Heart right ventricle (tissue), 16 donors: Measurements from ENCODE around the gene CGNL1. TPM values are rescaled to one million over a fixed set of nuclear protein-coding genes. Genes with fewer than 3 reads are reported as not detected.

ENCODE experiments used
- ATAC-seq, 8 donors: fragments of 200-7000 bp; cut with Tn5 transposase; one replicate each; pipeline ENCODE4 v1.9.1; 2020; ENCODE audit warnings: mild to moderate bottlenecking in 8 of 8, moderate library complexity in 8 of 8, moderate number of reproducible peaks in 1 of 8
- DNase-seq, 2 donors: peaks; one replicate each; pipeline ENCODE4 v3.0.0-alpha.2; 2020
- H3K27ac ChIP-seq, 10 donors: fragments of 200-600 bp; sonication (generic) in 2 of 10; one replicate each; pipeline versions ENCODE4 v1.5.0 to v1.8.0; 2020 to 2022; ENCODE audit warnings: mild to moderate bottlenecking in 3 of 10
- H3K27me3 ChIP-seq, 7 donors: fragments of 200-600 bp; one replicate each; pipeline ENCODE4 v1.8.0; 2021 to 2022; ENCODE audit warnings: mild to moderate bottlenecking in 2 of 7
- H3K36me3 ChIP-seq, 9 donors: fragments of 200-600 bp; sonication (generic) in 1 of 9; one replicate each; pipeline versions ENCODE4 v1.5.0 to v1.8.0; 2020 to 2022; ENCODE audit warnings: mild to moderate bottlenecking in 2 of 9
- H3K4me1 ChIP-seq, 9 donors: fragments of 200-600 bp; sonication (generic) in 1 of 9; one replicate each; pipeline versions ENCODE4 v1.5.0 to v1.8.0; 2020 to 2022; ENCODE audit warnings: mild to moderate bottlenecking in 4 of 9
- H3K4me3 ChIP-seq, 10 donors: fragments of 200-600 bp; sonication (generic) in 2 of 10; one replicate each; pipeline versions ENCODE4 v1.5.0 to v1.8.0; 2020 to 2022; ENCODE audit warnings: mild to moderate bottlenecking in 7 of 10, moderate library complexity in 2 of 10
- H3K9me3 ChIP-seq, 11 donors: fragments of 200-600 bp in 10 of 11; sonication (generic) in 2 of 11; one replicate each; pipeline versions ENCODE4 v1.5.0 to v1.8.0; 2013 to 2022; ENCODE audit warnings: mild to moderate bottlenecking in 2 of 11, control low read depth in 1 of 11, moderate library complexity in 1 of 11
- CTCF ChIP-seq, 9 donors: fragments of 200-600 bp; sonication (generic) in 2 of 9; IDR thresholded peaks; one replicate each; pipeline versions ENCODE4 v1.5.0 to v1.8.0; 2021 to 2022; ENCODE audit warnings: antibody characterized with exemption in 9 of 9, mild to moderate bottlenecking in 5 of 9, moderate library complexity in 1 of 9
- WGBS, 2 donors: extraction: QIAGEN DNeasy Blood & Tissue Kit; methylation state at CpG; one replicate each; pipeline ENCODE4 v1.1.7; 2013; ENCODE audit warnings: inconsistent platforms in 1 of 2; 5-methylcytosine and 5-hydroxymethylcytosine counted together
- intact Hi-C, 10 donors: fragments of 100-400 bp; cut with DNase I; formaldehyde crosslinking; loops; one replicate each; pipeline versions ENCODE4 v1.11.1 to v1.14.2; 2022
- polyA plus RNA-seq, 2 donors: library from polyadenylated mRNA; stranded (reverse); fragments of 200-250 nt; gene quantifications; one replicate each; pipeline ENCODE4 v1.2.3, GENCODE V29; 2013
- total RNA-seq, 10 donors: library from RNA; stranded (reverse); fragmentation: NEBNext Ultra II Directional in 3 of 10; extraction: Animal tissue kit (Norgen Biotek cat#: 25700) in 3 of 10; gene quantifications; one replicate each; pipeline versions ENCODE4 v1.2.1 to v1.2.4, GENCODE V29; 2021 to 2023
- donor health status: Arrhythmogenic right ventricular cardiomyopathy.
- donor health status: ischemic (EF 13 %, LVEDD 7.1; RV severe dilation, severe dysfunction).
- donor health status: healthy with polysubstance abuse.
- donor health status: DM: no; HTN: yes; CAD: no.
- donor health status: DM: no; HTN: no; CAD: no.
- donor health status: ischemic (EF 25% LVEDD 6.9; RV normal size, moderate dysfunction).
- donor health status: ischemic (EF 25% LVEDD 5.7; RV mildly dilated, moderate dysfunction).
- donor health status: healthy.
- donor health status: DM: yes; HTN: yes; CAD: no.
- donor health status: Ischemic cardiomyopathy.
- donor health status: ischemic (EF 35%, LVEDD 5.7; RV mildly dilated, moderate dysfunction).
- donor health status: nonischemic (EF 11% LVEDD 7.7; RV severe dilation, severe dysfunction).
- donor health status: DM: yes; HTN: yes; CAD: no.
- donor health status: PGD.
- donor health status: ischemic (EF 29% LVEDD 5.4; RV normal size, mild dysfunction).
- donor health status: nonischemic (EF 23%, LVEDD 6.1; RV moderate dilation, normal function).

CGNL1 gene
- total and polyA plus RNA-seq, 12 donors: 2.7 to 42.9 (median 33.7) TPM

- ATAC-seq (no peak), DNase-seq (no peak)
- no peak overlapping the region for H3K4me3 ChIP-seq
- no peak overlapping the region for H3K27ac ChIP-seq
- WGBS, 2 donors: 79 to 81% methylated on average over 7 of the region's 7 CpGs
- no peaks in the 10 kb centered on the region for H3K27me3 ChIP-seq
- H3K36me3 ChIP-seq: no peaks in the 10 kb centered on the region
- no peak for TF ChIP-seq CTCF (IDR thresholded peaks at IDR 0.05)
- intact Hi-C loops: no loop called here
- H3K4me1 ChIP-seq: peaks cover 0 to 32% (median 10%) of the 10 kb centered on the region in 9 donors
- H3K9me3 ChIP-seq: peaks cover 0 to under 1% (median 0%) of the 10 kb centered on the region in 11 donors
Measured at GRCh38 chr15:57406062-57406772, 29.9 kb downstream of the CGNL1 start.

GRCh38 chr15:57410373-57410772 is 34.1 kb downstream of the CGNL1 start:
- Histone ChIP-seq H3K9me3 (peaks cover 0 to 6% (median 0%) of the 10 kb centered on the region in 11 donors), H3K36me3 (no peaks in the 10 kb centered on the region), H3K4me1 (peaks cover 0 to 26% (median 15%) of the 10 kb centered on the region in 9 donors), H3K27ac (peak overlapping the region in 4 of 10 donors; percentile 6 to 56 (median 24)), H3K27me3 (no peaks in the 10 kb centered on the region), H3K4me3 (no peak overlapping the region)
- intact Hi-C loops: no loop called here
- peak in 4 of 8 donors; percentile 31 to 52 (median 45) for ATAC-seq
- TF ChIP-seq CTCF (IDR thresholded peaks at IDR 0.05): no peak
- DNase-seq: no peak
- 12 to 26% methylated on average over 3 of the region's 3 CpGs for WGBS, 2 donors

GRCh38 chr15:57411945-57412768 is 35.9 kb downstream of the CGNL1 start:
- peaks cover 0 to 6% (median 0%) of the 10 kb centered on the region in 11 donors for H3K9me3 ChIP-seq
- H3K4me3 ChIP-seq: no peak overlapping the region
- intact Hi-C loops: no loop called here
- no peak for TF ChIP-seq CTCF (IDR thresholded peaks at IDR 0.05)
- ATAC-seq: peak; percentile 68 to 94 (median 88)
- H3K27me3 ChIP-seq: no peaks in the 10 kb centered on the region
- 38 to 52% methylated on average over 12 of the region's 12 CpGs for WGBS, 2 donors
- peaks cover 0 to 36% (median 17%) of the 10 kb centered on the region in 9 donors for H3K4me1 ChIP-seq
- H3K36me3 ChIP-seq: no peaks in the 10 kb centered on the region
- peak; percentile 40 to 65 for DNase-seq
- peak overlapping the region in 4 of 10 donors; percentile 13 to 56 (median 38) for H3K27ac ChIP-seq

- 64 to 70% methylated on average over 7 of the region's 7 CpGs for WGBS, 2 donors
- H3K9me3 ChIP-seq: peaks cover 0 to 6% (median 0%) of the 10 kb centered on the region in 11 donors
- no peaks in the 10 kb centered on the region for H3K27me3 ChIP-seq
- DNase-seq (peak; percentile 73 to 74), ATAC-seq (peak in 4 of 8 donors; percentile 12 to 54 (median 34))
- peak overlapping the region in 3 of 10 donors; percentile 47 to 57 (median 53) for H3K27ac ChIP-seq
- no peak for TF ChIP-seq CTCF (IDR thresholded peaks at IDR 0.05)
- H3K36me3 ChIP-seq: no peaks in the 10 kb centered on the region
- no peak overlapping the region for H3K4me3 ChIP-seq
- peaks cover 0 to 34% (median 10%) of the 10 kb centered on the region in 9 donors for H3K4me1 ChIP-seq
- intact Hi-C loops: no loop called here
Measured at GRCh38 chr15:57415602-57416001, 39.3 kb downstream of the CGNL1 start.
